GM18520 (cell line): Measurements from ENCODE around the gene PTPRJ.

Experiments
- ATAC-seq: cut with Tn5 transposase; IDR thresholded peaks from one replicate; pipeline ENCODE4 v1.9.1; 2021; ENCODE audit not compliant: unreplicated experiment

PTPRJ gene

DNA sequence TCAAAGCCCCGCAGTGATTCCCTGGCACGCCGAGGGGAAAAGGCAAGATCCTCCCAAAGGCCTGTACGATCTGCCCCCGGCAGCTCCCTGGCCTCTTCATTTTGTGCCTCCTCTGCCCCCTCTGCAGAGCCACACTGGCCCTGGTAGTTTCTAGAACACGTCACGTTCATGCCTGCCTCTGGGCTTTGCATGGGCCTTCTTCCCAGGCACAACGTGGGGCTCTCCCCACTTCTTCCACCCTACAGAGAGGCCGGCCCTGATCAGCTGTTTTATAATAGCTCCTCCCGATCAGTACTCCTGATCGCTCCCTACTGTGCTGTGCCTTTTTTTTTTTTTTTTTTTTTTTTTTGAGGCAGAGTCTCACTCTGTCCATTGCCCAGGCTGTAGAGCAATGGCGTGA, 78.4 kb downstream of the PTPRJ start:
- ATAC-seq = no peak

DNA sequence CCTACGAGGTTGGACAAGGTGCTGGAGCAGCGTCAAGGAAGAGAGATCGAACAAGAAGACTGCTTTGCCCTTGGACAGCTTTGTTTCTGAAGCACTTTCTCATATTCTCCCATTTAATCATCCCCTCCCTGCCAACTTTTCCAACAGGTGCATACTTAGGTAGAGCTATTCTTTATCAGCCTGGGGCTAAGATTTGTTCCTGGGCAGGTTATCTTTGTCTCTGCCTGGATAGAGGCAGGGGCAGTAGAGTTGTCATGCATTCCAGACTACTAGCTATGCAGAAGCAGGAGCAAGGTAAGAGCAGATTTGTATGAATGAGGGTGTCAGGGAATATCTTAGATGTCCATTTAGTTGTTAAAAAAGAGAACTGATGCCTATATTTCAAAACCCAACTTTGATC, 82.3 kb downstream of the PTPRJ start:
- no peak for ATAC-seq

DNA sequence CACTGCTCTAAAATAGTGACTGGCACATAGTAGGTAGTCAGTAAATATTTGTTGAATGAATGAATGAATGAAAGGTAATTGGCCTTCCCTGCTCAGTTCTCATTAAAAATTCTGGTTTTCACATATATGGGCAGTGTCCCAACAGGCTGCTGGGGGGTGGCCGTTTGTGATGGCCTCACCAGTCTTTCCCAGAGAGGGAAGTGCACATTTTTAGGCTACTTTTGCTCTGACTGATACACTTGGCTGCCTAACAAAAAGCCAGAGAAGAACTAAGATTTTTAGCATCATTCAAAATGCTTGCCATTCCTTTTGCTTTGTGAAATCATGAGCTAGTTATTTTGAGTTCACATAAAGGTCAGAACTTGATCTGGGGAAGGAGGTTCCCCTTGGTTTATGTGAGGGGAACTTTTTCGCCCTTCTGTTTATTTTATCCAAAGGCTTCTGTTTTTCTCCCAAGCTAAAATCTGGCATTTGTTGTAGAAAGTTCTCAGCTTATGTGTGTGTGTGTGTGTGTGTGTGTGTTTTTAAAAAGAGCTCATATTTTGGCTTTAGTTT, 83.1 kb downstream of the PTPRJ start:
- no peak for ATAC-seq

DNA sequence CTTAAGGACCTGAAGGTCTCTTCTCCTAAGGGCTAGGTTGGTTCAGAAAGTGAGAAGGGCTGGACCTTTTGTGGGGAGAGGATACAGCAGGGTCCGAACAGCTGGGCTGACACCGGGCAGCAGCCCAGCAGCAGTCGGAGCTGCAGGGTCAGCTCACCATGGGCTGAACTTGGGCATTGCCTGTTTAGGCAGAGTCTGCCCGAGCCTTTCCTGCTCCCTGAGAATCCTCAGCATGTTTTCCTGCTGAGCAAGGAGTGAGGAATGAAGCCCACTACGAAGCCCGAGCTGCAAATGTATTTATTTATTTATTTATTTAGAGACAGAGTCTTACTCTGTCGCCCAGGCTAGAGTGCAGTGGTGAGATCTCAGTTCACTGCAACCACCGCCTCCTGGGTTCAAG, 83.9 kb downstream of the PTPRJ start:
- ATAC-seq = no peak

DNA sequence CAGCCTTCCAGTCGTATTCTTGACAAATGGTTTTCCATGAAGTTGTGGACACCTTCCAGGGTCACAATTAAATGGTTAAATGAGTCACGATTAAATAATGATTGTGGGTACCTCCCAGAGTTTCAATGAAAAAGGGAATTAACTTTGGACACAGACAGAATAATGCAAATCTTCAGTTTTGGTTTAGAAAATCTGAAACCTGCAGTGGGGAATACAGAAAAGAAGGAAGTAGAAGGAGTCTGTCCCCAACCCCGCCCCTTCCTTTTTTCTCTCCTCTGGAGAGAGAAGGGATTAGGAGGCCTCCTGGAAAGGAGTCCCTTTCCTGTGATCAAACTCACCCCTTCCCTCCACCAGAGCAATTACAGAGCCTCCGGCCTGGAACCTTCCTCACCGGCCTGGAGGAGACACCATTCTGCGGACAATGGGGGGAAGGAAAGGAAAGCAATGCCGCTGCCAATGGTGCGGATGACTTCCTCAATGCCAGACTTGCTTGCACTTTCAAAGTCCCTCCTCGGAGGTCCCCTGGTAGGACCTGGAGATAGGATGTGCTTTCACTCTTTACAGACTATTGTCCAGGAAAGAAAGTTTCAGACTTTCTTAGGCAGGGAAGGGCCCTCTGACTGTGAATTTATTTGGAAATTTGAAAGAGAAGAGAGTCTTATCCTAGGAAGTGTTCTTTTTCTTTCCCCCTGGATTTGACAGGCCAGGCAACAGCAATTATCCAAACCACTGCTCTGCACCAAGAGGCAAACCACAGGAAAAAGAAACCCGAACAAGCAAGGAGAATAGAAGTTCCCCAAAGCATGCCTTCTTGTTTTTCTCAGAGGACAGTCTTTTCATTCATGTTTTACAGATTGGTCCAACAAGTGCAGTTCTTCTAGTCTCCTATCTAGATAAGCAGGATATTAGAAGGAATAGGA, 86.8 kb downstream of the PTPRJ start:
- no peak for ATAC-seq

DNA sequence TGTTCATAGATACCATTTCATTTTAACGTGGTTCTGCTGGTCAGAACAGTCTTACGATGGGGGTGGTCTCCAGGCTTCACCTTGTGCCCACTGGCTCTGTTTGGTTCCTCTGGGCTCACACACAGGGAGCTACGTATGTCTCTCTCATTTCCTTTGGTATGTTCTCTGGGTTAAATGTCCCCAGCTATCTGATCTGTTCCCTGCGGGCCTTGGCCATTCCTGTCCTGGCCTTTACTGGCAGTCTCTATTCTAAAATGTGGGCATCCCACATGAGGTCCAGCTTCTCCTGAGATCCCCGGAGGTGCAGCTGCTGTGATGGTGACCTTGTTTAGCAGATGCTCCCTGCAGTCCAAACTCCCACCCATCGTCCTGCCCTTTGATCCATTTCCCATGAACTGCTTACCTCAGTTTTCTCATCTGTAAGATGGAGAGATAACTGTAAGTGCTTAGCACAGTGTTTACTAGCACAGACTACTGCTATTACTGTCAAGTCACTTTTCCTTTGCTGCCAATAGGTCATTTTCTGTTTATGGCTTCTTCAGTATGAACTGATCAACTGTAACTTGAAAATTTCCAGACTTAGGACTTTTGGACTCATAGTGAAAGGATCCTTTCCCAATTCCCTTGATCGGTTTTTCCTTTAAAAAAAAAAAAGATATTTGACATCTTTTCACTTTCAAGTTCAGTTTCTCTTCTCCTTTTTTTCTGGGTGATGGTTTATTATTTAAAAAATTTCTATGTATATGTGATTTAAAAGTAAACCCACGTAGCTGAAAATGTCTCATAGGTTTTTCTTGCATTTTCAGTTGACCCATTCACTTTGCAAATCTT, 92.9 kb downstream of the PTPRJ start:
- no peak for ATAC-seq

DNA sequence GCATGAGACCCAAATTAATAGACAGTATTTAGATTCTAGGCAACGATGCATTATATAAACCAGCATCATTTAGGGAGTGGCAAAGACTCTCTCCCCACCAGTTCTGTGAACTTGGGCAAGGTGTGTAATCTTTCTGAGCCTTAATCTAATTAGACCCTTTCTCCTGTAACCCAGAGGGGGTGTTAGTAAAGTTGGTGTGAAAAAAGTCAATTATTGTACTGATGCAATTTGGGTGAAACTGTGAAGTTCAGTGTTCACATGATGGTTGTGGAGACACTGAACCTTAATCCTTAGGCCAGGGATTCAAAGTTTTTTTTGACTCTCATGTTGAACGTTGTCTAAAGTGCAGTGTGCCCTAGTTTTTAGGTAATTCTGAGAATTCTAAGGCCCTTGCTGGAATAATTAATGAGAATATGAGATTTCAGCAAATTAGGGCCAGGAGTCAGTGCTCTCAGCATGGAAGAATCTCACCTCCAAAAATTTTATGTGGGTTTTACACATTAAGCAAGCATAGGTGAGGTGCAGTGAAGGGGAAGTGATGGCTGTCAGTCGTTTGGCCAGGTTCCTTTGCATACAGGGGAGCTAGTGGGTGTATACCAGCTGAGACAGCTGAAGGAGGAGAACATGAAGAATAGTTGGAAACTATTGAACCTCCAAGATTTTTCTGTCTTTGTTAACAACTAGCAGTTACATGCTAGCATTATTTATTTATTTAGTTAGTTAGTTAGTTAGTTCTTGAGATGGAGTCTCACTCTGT, 94.2 kb downstream of the PTPRJ start:
- ATAC-seq = no peak

DNA sequence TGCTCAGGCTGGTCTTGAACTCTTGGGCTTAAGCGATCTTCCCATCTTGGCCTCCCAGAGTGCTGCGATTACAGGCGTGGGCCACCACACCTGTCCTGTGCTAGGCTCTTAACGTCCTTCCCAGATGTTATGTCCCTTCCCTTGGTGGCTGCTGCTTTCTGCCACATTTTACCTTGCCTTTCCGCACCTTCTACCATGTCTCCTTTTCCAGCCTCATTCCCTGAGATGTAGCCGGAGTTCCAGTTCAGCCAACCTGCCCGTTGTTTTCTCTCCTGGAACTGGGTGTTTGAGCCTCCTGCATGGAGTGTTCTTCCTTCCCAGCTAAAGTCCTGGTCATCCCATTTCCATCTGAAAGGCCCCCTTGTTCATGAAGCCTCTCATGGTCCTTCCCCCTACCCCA, 95.3 kb downstream of the PTPRJ start:
- no peak for ATAC-seq

DNA sequence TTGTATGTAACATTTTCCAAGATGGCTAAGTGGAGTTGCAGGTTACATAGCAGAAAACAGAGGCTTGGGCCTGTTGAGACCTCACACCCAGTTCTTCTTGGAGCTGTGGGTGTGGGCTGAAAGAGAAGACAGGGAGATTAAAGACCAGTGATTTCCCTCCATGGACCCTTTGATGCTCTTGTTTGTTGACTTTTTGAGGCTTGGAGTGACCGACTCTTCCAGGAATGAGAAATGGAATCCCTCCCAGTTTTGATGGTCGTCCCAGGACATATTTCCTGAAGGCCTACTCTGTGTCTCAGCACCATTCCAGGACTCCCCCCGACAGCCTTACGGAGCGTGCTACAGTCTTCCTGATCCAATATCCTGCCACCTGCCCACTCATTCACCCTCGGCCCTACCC, 96.9 kb downstream of the PTPRJ start:
- no peak for ATAC-seq

DNA sequence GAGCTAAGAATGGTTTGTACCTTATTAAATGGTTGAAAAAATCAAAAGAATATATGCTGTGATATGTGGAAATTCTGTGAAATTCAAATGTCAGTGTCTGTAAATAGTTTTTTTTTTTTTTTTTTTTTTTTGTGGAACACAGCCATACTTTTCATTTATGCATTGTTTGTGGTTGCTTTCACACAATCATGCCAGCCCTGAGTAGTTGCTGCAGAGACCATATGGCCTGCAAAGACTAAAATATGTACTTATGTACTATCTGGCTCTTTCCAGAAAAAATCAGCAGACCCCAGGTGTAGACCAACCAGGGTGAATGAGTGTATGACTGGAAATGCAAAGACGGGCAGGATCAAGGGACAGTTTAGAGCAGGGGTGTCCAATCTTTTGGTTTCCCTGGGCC, 98.3 kb downstream of the PTPRJ start:
- ATAC-seq = no peak

DNA sequence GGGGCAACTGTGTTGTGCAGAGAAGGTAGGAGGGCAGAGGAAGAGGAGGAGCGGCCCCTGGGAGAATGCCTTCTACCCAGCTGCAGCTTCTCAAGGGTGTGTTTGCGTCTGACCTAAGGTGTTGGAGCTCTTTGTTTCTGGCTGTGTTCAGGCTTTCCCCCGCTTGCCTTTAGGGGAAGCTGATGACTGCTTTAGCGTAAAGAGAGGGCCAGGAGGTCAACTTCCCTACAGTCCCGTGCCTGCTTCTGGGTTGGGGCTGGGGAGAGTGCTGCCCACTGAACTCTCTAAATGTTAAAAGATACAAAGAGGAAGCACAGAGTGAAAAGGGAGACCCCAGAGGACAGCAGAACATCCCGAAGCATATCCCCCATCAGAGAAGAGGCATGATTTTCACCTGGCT, 99.2 kb downstream of the PTPRJ start:
- no peak for ATAC-seq

DNA sequence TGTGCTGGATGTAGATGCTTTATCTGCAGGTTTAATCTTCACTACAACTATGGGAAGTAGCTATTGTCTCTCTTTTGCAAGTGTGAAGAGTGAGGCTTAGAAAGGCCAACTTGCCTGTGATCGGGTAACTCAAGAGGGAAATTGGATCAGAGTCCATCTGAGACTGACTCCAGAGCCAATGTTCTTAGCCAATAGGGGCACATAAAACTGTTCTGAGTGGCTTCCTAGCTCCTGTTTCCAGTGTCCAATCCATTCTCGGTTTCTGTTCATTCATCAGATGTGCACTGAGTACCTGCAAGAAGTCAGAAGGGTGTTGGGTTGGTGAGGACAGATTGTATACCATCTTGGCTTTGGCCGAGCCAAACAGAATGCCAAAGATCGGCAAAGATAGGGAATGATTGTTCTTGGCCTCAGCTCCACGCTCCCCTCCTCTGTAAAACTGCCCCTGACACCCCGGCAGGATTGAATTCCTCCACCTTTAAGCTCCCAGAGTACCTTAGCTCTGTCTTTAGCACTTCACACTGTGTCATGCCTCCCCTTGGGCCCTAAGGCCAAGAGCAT, 100.0 kb downstream of the PTPRJ start:
- ATAC-seq = no peak

DNA sequence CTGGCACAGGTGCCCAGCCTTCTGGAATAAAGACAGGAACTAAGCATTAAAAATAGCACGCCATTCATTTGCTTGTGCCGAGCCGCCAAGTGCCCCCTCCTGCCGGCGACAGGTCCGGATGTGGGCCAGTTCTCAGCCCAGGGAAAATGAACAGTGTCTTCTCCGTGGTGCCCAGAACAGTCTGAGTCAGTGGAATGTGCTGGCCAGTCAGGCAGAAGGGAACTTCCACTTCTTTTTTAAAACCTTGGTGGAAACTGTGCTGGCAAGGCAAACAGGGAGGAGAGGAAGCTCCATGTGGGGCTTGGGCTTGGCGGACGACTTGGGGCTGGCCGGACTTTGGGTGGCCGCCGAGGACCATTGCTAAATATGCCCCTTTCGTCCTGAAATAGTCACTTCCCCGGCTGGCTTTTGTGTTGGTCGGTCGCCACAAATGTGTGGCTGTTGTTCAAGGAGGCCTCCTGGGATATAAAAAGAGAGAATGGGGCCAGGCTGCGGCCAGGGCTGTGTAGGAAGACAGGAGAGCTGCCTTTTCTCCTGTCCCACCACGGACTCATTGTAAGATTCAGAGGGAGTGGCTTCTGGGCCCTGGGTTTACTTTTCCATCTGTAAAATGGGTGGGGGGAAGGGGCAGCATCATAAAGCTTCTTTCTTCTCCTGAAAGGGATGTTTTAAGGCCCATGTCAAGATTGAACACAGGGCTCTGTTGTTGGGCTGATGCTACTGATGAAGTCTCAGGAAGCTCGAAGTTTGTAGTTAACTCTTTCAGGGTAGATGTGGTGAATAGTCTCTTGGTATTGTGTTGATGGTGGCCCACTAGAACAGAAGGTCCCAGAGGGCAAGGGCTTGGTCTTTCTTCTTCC, 101.0 kb downstream of the PTPRJ start:
- no peak for ATAC-seq

DNA sequence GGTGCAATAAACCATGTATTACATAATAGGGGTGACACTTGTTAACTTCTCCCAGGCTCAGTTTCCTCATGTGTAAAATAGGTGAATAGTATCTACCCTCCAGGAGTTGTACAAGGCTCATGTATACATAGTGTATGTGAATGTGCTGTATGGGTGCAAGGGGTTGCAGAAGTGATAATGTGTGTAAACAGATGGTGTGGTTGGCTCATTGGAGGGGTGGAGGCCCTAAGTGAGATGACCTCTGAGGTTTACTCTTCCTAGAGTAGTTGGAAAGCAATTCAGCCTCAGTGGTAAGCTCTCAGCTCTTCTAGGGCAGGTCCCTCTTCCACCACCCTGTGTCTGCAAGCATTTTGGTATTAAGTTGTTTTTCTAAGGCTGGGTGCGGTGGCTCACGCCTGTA, 102.4 kb downstream of the PTPRJ start:
- ATAC-seq = no peak

DNA sequence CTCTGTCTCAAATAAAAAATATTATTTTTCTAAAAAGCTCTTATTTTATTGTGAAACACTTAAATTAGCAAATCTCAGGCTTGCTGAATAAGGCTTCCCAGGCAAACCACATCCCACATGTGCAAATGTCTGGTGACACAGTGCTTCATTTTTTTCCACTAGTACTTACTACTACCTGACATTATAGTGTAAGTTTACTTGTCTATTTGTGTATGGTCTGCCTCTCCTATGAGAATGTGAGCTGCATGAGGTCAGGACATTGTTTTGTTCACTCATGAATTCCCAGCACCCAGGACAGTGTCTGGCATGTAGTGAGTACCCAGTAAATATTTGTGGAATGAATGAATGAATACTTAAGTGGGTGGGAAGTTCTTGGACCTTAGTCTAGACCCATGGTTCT, 103.1 kb downstream of the PTPRJ start:
- no peak for ATAC-seq

DNA sequence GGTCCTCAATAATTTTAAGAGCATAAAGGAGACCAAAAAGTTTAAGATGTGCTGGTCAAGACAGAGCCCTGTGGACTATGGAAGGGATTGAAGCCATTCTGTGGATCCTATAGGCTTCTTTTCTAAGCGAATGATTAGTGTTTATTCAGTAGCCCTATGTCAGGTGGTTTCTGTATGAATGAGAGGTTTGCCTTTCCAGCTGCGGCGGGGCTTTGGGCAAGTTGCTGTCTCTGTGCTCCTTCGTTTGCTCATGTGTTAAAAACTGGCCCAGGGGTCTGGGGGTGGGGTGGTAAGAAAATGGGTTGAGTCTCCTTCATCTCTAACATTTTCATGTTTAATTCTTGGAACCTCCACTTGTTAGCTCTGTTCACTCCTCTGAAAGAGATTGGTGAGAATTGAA, 105.3 kb downstream of the PTPRJ start:
- no peak for ATAC-seq

DNA sequence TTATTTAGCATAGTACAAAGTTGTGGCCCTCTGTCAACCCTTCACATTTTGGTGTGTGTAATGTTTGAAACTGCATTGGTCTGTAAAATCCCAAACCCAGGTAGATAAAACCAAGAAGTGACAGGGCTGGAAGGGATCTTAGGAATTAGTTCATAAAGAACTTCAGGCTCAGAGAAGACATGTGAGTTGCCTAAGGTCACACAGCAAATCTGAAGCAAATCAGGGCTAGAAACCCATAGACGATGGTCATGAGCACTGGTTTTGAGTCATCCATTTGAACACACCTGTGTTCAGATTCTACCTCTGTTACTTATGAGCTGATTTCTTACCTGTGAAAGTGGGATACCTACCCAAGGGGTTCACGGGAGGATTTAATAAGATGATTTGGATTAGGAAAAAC, 107.1 kb downstream of the PTPRJ start:
- no peak for ATAC-seq

DNA sequence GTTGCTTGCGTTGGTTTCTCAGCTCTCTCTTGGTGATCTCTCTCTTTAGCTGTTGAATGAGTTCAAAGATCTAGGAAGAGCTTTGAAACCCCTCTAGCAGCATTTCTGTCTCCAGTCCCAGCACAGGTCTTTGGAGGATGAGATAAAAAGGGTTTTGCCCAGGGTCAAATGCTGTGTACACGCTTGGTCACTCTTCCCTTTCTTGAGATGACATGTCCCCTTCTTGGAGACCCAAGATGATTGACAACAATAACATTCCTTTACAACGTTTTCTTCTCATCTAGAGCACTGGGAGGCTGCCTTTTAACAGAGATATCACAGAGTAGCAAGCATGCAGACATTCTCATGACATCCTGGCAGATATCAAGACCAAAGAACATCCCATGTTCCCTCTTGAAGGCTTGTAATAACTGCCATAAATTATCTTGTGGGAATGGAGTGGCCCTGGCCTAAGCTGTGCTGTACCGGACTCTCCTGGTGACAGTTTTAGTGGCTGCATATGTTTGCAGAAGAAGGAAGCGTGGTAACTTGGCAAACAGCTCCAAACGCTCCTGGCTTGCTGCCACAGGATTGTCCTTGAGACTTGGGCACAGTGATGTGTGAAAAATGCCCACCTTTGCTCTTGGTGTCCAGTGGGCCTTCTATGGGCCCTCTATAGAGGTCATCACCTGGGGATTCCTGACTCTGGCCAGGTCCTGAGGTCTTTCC, 107.8 kb downstream of the PTPRJ start:
- no peak for ATAC-seq

DNA sequence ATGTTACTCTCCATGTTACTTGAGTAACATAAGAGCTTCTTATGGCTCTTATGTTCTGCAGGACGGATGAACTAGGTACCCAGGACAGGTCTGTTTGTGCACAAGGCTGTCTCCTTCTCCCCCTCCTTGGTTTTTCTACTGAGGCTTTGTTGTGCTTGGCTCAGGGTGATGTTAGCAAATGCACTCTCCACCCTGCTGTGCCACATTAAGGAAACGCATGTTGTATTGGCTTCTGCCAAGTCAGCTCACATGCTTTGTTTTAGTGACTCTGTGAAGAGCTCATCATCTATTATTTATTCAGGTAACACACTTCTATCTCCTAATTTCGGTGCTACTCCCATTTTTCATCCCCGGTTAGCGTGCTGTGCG, 108.3 kb downstream of the PTPRJ start:
- no peak for ATAC-seq
